WTC11 (cell line): ENCODE data around the gene UBE2V1. TPM values are rescaled to one million over a fixed set of nuclear protein-coding genes. Genes with fewer than 3 reads are reported as not detected.

Source experiments
- ATAC-seq: fragments of 200-7000 bp; cut with Tn5 transposase; 2 replicates; pipeline ENCODE4 v1.10.0; 2021; ENCODE audit warnings: mild to moderate bottlenecking, moderate library complexity
- CTCF ChIA-PET: fragments of 300-600 bp; sonication (Branson Sonifier 250); formaldehyde crosslinking; loops from one replicate; lab custom pipeline; 2021; ENCODE audit warnings: antibody characterized with exemption; lab: Charles Lee
- POLR2A ChIA-PET: fragments of 350-600 bp; sonication (Branson Sonifier 250); formaldehyde crosslinking; loops from one replicate; lab custom pipeline; 2021; ENCODE audit warnings: antibody characterized with exemption; lab: Charles Lee
- DNase-seq: peaks from one replicate; pipeline ENCODE4 v3.0.0; 2021; ENCODE audit warnings: low spot score
- H3K27ac Mint-ChIP-seq: 2 replicates; pipeline ENCODE4 v1.8.0; 2021; ENCODE audit warnings: mixed read lengths
- H3K27me3 Mint-ChIP-seq: 2 replicates; pipeline ENCODE4 v1.8.0; 2021; ENCODE audit warnings: low read depth, mild to moderate bottlenecking, moderate library complexity, mixed read lengths
- H3K36me3 Mint-ChIP-seq: 2 replicates; pipeline ENCODE4 v1.8.0; 2021; ENCODE audit warnings: mixed read lengths
- H3K4me1 Mint-ChIP-seq: 2 replicates; pipeline ENCODE4 v1.8.0; 2022; ENCODE audit warnings: mixed read lengths
- H3K4me3 Mint-ChIP-seq: 2 replicates; pipeline ENCODE4 v1.8.0; 2021; ENCODE audit warnings: mild to moderate bottlenecking, moderate library complexity, mixed read lengths
- H3K9me3 Mint-ChIP-seq: 2 replicates; pipeline ENCODE4 v1.8.0; 2021; ENCODE audit warnings: mixed read lengths
- EMX1 ChIP-seq: fragments of 250-450 bp; sonication (Bioruptor Pico); IDR thresholded peaks from 2 replicates; pipeline ENCODE4 v1.8.0; 2021; ENCODE audit warnings: mild to moderate bottlenecking
- ETV6 ChIP-seq: sonication (generic); formaldehyde crosslinking; IDR thresholded peaks from 2 replicates; pipeline ENCODE4 v1.8.1; 2022; ENCODE audit warnings: mild to moderate bottlenecking, missing genetic modification reagents
- FOXK1 ChIP-seq: sonication (generic); formaldehyde crosslinking; IDR thresholded peaks from 2 replicates; pipeline ENCODE4 v1.8.0; 2022; ENCODE audit warnings: mild to moderate bottlenecking, moderate library complexity, missing genetic modification reagents
- HMGA2 ChIP-seq: fragments of 250-450 bp; sonication (Bioruptor Pico); IDR thresholded peaks from 2 replicates; pipeline ENCODE4 v1.4.0; 2021; ENCODE audit warnings: mild to moderate bottlenecking, moderate library complexity
- MYBL2 ChIP-seq: sonication (generic); formaldehyde crosslinking; IDR thresholded peaks from 2 replicates; pipeline ENCODE4 v1.8.1; 2023; ENCODE audit warnings: mild to moderate bottlenecking, moderate library complexity, missing genetic modification reagents
- NFE2L1 ChIP-seq: sonication (generic); formaldehyde crosslinking; IDR thresholded peaks from 2 replicates; pipeline ENCODE4 v1.8.1; 2023; ENCODE audit warnings: missing genetic modification reagents
- NR1H2 ChIP-seq: sonication (generic); formaldehyde crosslinking; IDR thresholded peaks from 2 replicates; pipeline ENCODE4 v1.9.0; 2021; ENCODE audit warnings: mild to moderate bottlenecking, moderate library complexity, missing genetic modification reagents
- OVOL2 ChIP-seq: fragments of 250-450 bp; sonication (Bioruptor Pico); IDR thresholded peaks from 2 replicates; pipeline ENCODE4 v1.9.0; 2021; ENCODE audit warnings: mild to moderate bottlenecking, borderline replicate concordance
- TEAD4 ChIP-seq: sonication (generic); formaldehyde crosslinking; IDR thresholded peaks from 2 replicates; pipeline ENCODE4 v1.8.0; 2022; ENCODE audit warnings: mild to moderate bottlenecking, missing genetic modification reagents
- ZNF121 ChIP-seq: sonication (generic); formaldehyde crosslinking; IDR thresholded peaks from 2 replicates; pipeline ENCODE4 v1.8.0; 2023; ENCODE audit warnings: missing genetic modification reagents
- ZNF219 ChIP-seq: sonication (generic); formaldehyde crosslinking; IDR thresholded peaks from 2 replicates; pipeline ENCODE4 v1.8.0; 2023; ENCODE audit warnings: missing genetic modification reagents, mild to moderate bottlenecking, borderline replicate concordance
- ZNF396 ChIP-seq: fragments of 250-450 bp; sonication (Bioruptor Pico); IDR thresholded peaks from 2 replicates; pipeline ENCODE4 v1.8.0; 2021; ENCODE audit warnings: mild to moderate bottlenecking, moderate library complexity, borderline replicate concordance
- total RNA-seq: library from RNA; stranded (reverse); gene quantifications from 3 replicates; pipeline ENCODE4 v1.2.3, GENCODE V29; 2021
- TF ChIP-seq, protein P1 (sequence below): fragments of 200-600 bp; IDR thresholded peaks from 2 replicates; pipeline ENCODE4 v1.8.0; 2022; ENCODE audit warnings: antibody characterized with exemption
- TF ChIP-seq, protein P2 (sequence below): sonication (generic); formaldehyde crosslinking; IDR thresholded peaks from 2 replicates; pipeline ENCODE4 v1.8.0; 2022; ENCODE audit warnings: mild to moderate bottlenecking, missing genetic modification reagents
- TF ChIP-seq, protein P3 (sequence below): sonication (generic); formaldehyde crosslinking; IDR thresholded peaks from 2 replicates; pipeline ENCODE4 v1.8.1; 2023; ENCODE audit warnings: mild to moderate bottlenecking, missing genetic modification reagents
- TF ChIP-seq, protein P4 (sequence below): sonication (generic); formaldehyde crosslinking; IDR thresholded peaks from 2 replicates; pipeline ENCODE4 v1.8.0; 2023; ENCODE audit warnings: mild to moderate bottlenecking, missing genetic modification reagents
- TF ChIP-seq, protein P5 (sequence below): sonication (generic); formaldehyde crosslinking; IDR thresholded peaks from 2 replicates; pipeline ENCODE4 v1.8.0; 2023; ENCODE audit warnings: missing genetic modification reagents
- TF ChIP-seq, protein P6 (sequence below): sonication (generic); formaldehyde crosslinking; IDR thresholded peaks from 2 replicates; pipeline ENCODE4 v1.8.1; 2023; ENCODE audit warnings: mild to moderate bottlenecking, missing genetic modification reagents

UBE2V1 gene
- total RNA-seq, 1 experiment from 2014 or later: 144 TPM

DNA sequence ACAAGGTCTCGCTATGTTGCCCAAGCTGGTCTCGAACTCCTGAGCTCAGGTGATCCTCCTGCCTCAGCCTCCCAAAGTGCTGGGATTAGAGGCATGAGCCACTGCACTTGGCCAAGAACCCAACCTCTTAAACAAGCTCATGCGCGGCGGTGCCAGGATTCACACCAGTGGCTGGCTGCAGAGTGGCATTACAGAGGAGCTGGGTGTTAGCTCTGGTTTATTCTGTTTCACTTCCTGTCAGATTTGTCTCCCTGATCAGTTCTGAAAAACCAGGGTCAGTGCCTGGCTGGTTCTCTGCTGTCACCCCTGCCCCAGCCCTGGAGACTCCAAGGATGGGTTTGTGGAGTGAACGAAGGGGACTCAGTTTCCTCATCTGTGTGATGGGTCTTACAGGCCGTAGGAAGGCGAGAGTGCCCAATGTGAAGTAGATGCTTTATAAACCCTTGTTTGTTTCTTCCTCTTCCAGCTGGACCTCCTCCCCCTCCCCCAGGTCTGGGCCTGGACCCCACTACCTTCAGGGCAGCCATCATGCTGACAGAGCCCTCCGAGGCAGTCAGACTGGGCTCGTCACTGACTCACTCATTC, 63.4 kb downstream of the UBE2V1 start:
- ChIA-PET POLR2A (interaction anchor here (0.5 to 0.7 kb wide), 2 partner anchors 54 to 62 kb away, joined by 3 to 5 read pairs; no protein-coding TSS in a partner anchor), CTCF (interaction anchor here (1.2 to 2.6 kb wide), 2 partner anchors 21 to 70 kb away, joined by 3 to 14 read pairs; no protein-coding TSS in a partner anchor)
- no peaks in the 10 kb centered on the region for H3K36me3 Mint-ChIP-seq
- DNase-seq: no peak
- no peaks in the 10 kb centered on the region for H3K9me3 Mint-ChIP-seq
- ATAC-seq: no peak
- H3K27me3 Mint-ChIP-seq: no peaks in the 10 kb centered on the region
- TF ChIP-seq, protein P1, sequence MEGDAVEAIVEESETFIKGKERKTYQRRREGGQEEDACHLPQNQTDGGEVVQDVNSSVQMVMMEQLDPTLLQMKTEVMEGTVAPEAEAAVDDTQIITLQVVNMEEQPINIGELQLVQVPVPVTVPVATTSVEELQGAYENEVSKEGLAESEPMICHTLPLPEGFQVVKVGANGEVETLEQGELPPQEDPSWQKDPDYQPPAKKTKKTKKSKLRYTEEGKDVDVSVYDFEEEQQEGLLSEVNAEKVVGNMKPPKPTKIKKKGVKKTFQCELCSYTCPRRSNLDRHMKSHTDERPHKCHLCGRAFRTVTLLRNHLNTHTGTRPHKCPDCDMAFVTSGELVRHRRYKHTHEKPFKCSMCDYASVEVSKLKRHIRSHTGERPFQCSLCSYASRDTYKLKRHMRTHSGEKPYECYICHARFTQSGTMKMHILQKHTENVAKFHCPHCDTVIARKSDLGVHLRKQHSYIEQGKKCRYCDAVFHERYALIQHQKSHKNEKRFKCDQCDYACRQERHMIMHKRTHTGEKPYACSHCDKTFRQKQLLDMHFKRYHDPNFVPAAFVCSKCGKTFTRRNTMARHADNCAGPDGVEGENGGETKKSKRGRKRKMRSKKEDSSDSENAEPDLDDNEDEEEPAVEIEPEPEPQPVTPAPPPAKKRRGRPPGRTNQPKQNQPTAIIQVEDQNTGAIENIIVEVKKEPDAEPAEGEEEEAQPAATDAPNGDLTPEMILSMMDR: no peak
- TF ChIP-seq NR1H2 (CRISPR knock-in tag) (no peak), ZNF219 (no peak), ZNF121 (CRISPR knock-in tag) (no peak), NFE2L1 (CRISPR knock-in tag) (no peak), FOXK1 (CRISPR knock-in tag) (no peak), EMX1 (CRISPR knock-in tag) (no peak), ZNF396 (CRISPR knock-in tag) (no peak), HMGA2 (CRISPR knock-in tag) (no peak), MYBL2 (no peak)
- TF ChIP-seq, protein P2, sequence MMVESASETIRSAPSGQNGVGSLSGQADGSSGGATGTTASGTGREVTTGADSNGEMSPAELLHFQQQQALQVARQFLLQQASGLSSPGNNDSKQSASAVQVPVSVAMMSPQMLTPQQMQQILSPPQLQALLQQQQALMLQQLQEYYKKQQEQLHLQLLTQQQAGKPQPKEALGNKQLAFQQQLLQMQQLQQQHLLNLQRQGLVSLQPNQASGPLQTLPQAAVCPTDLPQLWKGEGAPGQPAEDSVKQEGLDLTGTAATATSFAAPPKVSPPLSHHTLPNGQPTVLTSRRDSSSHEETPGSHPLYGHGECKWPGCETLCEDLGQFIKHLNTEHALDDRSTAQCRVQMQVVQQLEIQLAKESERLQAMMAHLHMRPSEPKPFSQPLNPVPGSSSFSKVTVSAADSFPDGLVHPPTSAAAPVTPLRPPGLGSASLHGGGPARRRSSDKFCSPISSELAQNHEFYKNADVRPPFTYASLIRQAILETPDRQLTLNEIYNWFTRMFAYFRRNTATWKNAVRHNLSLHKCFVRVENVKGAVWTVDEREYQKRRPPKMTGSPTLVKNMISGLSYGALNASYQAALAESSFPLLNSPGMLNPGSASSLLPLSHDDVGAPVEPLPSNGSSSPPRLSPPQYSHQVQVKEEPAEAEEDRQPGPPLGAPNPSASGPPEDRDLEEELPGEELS (CRISPR knock-in tag): no peak
- TF ChIP-seq, protein P3, sequence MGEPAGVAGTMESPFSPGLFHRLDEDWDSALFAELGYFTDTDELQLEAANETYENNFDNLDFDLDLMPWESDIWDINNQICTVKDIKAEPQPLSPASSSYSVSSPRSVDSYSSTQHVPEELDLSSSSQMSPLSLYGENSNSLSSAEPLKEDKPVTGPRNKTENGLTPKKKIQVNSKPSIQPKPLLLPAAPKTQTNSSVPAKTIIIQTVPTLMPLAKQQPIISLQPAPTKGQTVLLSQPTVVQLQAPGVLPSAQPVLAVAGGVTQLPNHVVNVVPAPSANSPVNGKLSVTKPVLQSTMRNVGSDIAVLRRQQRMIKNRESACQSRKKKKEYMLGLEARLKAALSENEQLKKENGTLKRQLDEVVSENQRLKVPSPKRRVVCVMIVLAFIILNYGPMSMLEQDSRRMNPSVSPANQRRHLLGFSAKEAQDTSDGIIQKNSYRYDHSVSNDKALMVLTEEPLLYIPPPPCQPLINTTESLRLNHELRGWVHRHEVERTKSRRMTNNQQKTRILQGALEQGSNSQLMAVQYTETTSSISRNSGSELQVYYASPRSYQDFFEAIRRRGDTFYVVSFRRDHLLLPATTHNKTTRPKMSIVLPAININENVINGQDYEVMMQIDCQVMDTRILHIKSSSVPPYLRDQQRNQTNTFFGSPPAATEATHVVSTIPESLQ (CRISPR knock-in tag): no peak
- TF ChIP-seq, protein P4, sequence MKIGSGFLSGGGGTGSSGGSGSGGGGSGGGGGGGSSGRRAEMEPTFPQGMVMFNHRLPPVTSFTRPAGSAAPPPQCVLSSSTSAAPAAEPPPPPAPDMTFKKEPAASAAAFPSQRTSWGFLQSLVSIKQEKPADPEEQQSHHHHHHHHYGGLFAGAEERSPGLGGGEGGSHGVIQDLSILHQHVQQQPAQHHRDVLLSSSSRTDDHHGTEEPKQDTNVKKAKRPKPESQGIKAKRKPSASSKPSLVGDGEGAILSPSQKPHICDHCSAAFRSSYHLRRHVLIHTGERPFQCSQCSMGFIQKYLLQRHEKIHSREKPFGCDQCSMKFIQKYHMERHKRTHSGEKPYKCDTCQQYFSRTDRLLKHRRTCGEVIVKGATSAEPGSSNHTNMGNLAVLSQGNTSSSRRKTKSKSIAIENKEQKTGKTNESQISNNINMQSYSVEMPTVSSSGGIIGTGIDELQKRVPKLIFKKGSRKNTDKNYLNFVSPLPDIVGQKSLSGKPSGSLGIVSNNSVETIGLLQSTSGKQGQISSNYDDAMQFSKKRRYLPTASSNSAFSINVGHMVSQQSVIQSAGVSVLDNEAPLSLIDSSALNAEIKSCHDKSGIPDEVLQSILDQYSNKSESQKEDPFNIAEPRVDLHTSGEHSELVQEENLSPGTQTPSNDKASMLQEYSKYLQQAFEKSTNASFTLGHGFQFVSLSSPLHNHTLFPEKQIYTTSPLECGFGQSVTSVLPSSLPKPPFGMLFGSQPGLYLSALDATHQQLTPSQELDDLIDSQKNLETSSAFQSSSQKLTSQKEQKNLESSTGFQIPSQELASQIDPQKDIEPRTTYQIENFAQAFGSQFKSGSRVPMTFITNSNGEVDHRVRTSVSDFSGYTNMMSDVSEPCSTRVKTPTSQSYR (CRISPR knock-in tag): no peak
- TF ChIP-seq, protein P5, sequence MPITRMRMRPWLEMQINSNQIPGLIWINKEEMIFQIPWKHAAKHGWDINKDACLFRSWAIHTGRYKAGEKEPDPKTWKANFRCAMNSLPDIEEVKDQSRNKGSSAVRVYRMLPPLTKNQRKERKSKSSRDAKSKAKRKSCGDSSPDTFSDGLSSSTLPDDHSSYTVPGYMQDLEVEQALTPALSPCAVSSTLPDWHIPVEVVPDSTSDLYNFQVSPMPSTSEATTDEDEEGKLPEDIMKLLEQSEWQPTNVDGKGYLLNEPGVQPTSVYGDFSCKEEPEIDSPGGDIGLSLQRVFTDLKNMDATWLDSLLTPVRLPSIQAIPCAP: no peak
- H3K27ac Mint-ChIP-seq: peak overlapping the region; percentile 60; the same call in 1 of the 2 replicates
- peaks cover 7% of the 10 kb centered on the region for H3K4me1 Mint-ChIP-seq
- no peak overlapping the region for H3K4me3 Mint-ChIP-seq

DNA sequence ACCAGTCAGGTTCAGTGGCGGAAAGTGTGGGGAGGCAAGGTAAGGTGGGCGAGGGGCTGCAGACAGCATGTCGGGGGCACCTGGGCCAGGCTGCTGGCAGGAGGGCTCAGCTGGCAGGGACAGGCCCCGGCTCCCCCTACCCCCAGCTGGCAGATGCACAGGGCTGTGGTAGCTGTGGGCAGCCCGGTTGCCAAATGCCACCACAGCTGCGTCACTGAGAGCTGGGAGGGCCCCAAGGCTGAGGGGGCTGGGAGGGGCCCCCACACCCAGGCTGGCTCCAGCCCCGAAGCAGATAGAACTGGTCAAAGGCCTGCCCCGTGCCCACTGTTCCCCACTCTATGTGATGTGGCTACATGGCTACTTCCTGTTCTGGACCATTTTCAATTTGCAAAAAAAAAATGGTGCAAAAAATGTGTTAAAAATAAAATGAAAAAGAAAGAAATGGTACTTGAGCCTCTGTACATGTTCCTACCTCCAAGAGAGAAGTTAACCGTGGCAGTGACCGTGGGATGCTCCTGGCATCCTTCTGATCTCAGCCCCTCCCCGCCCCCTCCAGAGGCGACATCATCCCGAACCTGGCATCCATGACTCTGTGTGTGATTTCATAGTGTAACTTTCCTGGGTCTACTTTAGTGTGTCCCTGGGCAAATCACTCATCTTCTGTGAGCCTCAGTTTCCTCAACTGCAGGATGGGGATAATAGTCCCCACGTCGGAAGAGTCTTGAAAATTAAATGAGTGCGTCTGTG, 64.4 kb downstream of the UBE2V1 start:
- H3K4me3 Mint-ChIP-seq: no peak overlapping the region
- ATAC-seq (no peak), DNase-seq (no peak)
- H3K36me3 Mint-ChIP-seq: no peaks in the 10 kb centered on the region
- no peak overlapping the region for H3K27ac Mint-ChIP-seq
- ChIA-PET POLR2A (no interaction called here), CTCF (interaction anchor here (1.2 to 2.6 kb wide), 2 partner anchors 22 to 69 kb away, joined by 3 to 14 read pairs; no protein-coding TSS in a partner anchor)
- H3K27me3 Mint-ChIP-seq: no peaks in the 10 kb centered on the region
- peaks cover 7% of the 10 kb centered on the region for H3K4me1 Mint-ChIP-seq
- H3K9me3 Mint-ChIP-seq: no peaks in the 10 kb centered on the region
- TF ChIP-seq, protein P1: no peak
- no peak for TF ChIP-seq ETV6 (CRISPR knock-in tag)
- TF ChIP-seq TEAD4 (CRISPR knock-in tag): no peak
- TF ChIP-seq, protein P6, sequence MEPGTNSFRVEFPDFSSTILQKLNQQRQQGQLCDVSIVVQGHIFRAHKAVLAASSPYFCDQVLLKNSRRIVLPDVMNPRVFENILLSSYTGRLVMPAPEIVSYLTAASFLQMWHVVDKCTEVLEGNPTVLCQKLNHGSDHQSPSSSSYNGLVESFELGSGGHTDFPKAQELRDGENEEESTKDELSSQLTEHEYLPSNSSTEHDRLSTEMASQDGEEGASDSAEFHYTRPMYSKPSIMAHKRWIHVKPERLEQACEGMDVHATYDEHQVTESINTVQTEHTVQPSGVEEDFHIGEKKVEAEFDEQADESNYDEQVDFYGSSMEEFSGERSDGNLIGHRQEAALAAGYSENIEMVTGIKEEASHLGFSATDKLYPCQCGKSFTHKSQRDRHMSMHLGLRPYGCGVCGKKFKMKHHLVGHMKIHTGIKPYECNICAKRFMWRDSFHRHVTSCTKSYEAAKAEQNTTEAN (CRISPR knock-in tag): no peak
- no peak for TF ChIP-seq OVOL2 (CRISPR knock-in tag)
